Measurements from ENCODE around the gene ATRNL1. TPM values are rescaled to one million over a fixed set of nuclear protein-coding genes. Genes with fewer than 3 reads are reported as not detected.

ATRNL1 gene
- total RNA-seq, 1 donor from 2014 or later, result 15.5 TPM

- Histone ChIP-seq H3K27ac (no peak overlapping the region), H3K27me3 (no peaks in the 10 kb centered on the region), H3K36me3 (no peaks in the 10 kb centered on the region), H3K9me3 (no peaks in the 10 kb centered on the region), H3K4me1 (no peaks in the 10 kb centered on the region), H3K4me3 (no peak overlapping the region)
- intact Hi-C loops (cut with DNase I), result no loop called here
- DNase-seq (ENCODE audit: extremely low spot score in 2 of 2), result no peak
- no peak for TF ChIP-seq POLR2AphosphoS5 (IDR thresholded peaks at IDR 0.05; ENCODE audit: insufficient read depth in 1 of 2, low read depth in 1 of 2)
- TF ChIP-seq, protein P1, sequence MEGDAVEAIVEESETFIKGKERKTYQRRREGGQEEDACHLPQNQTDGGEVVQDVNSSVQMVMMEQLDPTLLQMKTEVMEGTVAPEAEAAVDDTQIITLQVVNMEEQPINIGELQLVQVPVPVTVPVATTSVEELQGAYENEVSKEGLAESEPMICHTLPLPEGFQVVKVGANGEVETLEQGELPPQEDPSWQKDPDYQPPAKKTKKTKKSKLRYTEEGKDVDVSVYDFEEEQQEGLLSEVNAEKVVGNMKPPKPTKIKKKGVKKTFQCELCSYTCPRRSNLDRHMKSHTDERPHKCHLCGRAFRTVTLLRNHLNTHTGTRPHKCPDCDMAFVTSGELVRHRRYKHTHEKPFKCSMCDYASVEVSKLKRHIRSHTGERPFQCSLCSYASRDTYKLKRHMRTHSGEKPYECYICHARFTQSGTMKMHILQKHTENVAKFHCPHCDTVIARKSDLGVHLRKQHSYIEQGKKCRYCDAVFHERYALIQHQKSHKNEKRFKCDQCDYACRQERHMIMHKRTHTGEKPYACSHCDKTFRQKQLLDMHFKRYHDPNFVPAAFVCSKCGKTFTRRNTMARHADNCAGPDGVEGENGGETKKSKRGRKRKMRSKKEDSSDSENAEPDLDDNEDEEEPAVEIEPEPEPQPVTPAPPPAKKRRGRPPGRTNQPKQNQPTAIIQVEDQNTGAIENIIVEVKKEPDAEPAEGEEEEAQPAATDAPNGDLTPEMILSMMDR (IDR thresholded peaks at IDR 0.05), result no peak
- no peak for TF ChIP-seq POLR2A (IDR thresholded peaks at IDR 0.05)
Measured at GRCh38 chr10:115898242-115898641, 805.1 kb downstream of the ATRNL1 start.

GRCh38 chr10:115902596-115902995, 809.4 kb downstream of the ATRNL1 start:
- intact Hi-C loops (cut with DNase I), result no loop called here
- no peak overlapping the region for H3K27ac ChIP-seq
- no peaks in the 10 kb centered on the region for H3K27me3 ChIP-seq
- H3K9me3 ChIP-seq, result no peaks in the 10 kb centered on the region
- no peaks in the 10 kb centered on the region for H3K36me3 ChIP-seq
- TF ChIP-seq POLR2AphosphoS5 (IDR thresholded peaks at IDR 0.05; ENCODE audit: insufficient read depth in 1 of 2, low read depth in 1 of 2) (no peak), POLR2A (IDR thresholded peaks at IDR 0.05) (no peak)
- TF ChIP-seq, protein P1 (IDR thresholded peaks at IDR 0.05), result no peak
- H3K4me3 ChIP-seq, result no peak overlapping the region
- no peaks in the 10 kb centered on the region for H3K4me1 ChIP-seq
- no peak for DNase-seq (ENCODE audit: extremely low spot score in 2 of 2)

DNA sequence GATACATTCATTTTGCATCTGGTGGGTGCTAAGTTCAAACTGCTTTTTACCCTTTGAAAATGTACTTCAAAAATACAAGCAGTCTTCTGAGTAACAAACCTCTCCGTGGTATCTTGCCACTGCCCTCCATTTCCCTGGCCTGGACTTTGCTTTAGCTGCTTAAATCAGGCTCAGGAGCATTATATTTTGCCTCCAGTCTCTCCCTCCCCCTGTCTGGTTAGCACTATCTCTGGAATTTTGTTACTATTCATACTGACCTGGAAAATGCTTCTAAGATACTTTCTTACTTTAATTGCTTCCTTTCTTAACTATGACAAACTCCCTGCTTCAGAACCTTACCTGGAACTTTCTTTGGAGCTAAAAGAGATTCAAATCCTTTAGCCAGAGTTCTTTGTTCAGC, 810.0 kb downstream of the ATRNL1 start:
- H3K4me3 ChIP-seq, result no peak overlapping the region
- H3K27ac ChIP-seq, result no peak overlapping the region
- intact Hi-C loops (cut with DNase I), result no loop called here
- DNase-seq (ENCODE audit: extremely low spot score in 2 of 2), result no peak
- H3K36me3 ChIP-seq, result no peaks in the 10 kb centered on the region
- no peaks in the 10 kb centered on the region for H3K4me1 ChIP-seq
- TF ChIP-seq, protein P1 (IDR thresholded peaks at IDR 0.05), result no peak
- no peak for TF ChIP-seq POLR2AphosphoS5 (IDR thresholded peaks at IDR 0.05; ENCODE audit: insufficient read depth in 1 of 2, low read depth in 1 of 2)
- no peak for TF ChIP-seq POLR2A (IDR thresholded peaks at IDR 0.05)
- H3K27me3 ChIP-seq, result no peaks in the 10 kb centered on the region
- H3K9me3 ChIP-seq, result no peaks in the 10 kb centered on the region

DNA sequence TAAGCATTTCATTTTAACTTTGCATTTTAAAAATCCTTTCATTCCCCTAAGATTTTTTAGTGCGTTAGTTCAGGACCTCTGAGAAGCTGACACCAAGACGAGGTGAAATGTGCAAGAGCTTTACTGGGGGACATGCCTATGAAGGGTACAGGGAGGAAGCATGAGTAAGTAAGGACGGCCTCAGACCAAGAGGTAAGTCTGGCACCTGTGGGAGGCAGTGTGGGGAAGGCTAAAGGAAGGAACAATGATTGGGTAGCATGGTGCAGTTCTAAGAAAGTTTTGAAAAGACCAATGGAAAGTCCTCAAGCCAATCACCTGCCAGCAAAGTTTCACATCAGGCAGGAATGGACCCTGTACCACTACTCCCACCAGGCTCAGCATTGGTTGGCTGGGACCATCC, 810.7 kb downstream of the ATRNL1 start:
- H3K9me3 ChIP-seq, result no peaks in the 10 kb centered on the region
- intact Hi-C loops (cut with DNase I), result no loop called here
- no peak overlapping the region for H3K27ac ChIP-seq
- no peaks in the 10 kb centered on the region for H3K4me1 ChIP-seq
- TF ChIP-seq, protein P1 (IDR thresholded peaks at IDR 0.05), result no peak
- TF ChIP-seq POLR2A (IDR thresholded peaks at IDR 0.05) (no peak), POLR2AphosphoS5 (IDR thresholded peaks at IDR 0.05; ENCODE audit: insufficient read depth in 1 of 2, low read depth in 1 of 2) (no peak)
- H3K27me3 ChIP-seq, result no peaks in the 10 kb centered on the region
- DNase-seq (ENCODE audit: extremely low spot score in 2 of 2), result no peak
- no peak overlapping the region for H3K4me3 ChIP-seq
- no peaks in the 10 kb centered on the region for H3K36me3 ChIP-seq

DNA sequence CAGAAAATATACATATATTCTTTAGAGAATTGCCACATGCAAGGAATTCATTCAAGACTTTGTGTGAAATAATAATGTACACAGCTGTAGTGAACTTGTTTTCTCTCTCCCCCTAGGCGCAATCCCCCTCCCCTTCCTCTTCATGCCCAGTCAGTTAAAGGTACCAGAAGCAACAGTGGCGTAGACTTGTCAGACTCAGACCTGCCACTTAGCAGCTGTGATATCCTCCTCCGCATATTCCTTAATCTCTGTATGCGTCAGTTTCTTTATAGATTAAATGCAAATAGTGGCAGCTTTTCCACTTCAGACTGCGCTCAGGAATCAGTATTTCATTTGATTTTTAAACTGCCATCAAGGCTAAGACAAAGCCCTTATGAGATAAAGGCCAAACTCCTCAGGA, 815.9 kb downstream of the ATRNL1 start:
- no peak for DNase-seq (ENCODE audit: extremely low spot score in 2 of 2)

More for the DNA sequence above, 815.9 kb downstream of the ATRNL1 start:
- intact Hi-C loops (cut with DNase I), result no loop called here
- H3K27ac ChIP-seq, result no peak overlapping the region
- no peaks in the 10 kb centered on the region for H3K36me3 ChIP-seq
- TF ChIP-seq POLR2AphosphoS5 (IDR thresholded peaks at IDR 0.05; ENCODE audit: insufficient read depth in 1 of 2, low read depth in 1 of 2) (no peak), POLR2A (IDR thresholded peaks at IDR 0.05) (no peak)
- TF ChIP-seq, protein P1 (IDR thresholded peaks at IDR 0.05), result no peak
- no peaks in the 10 kb centered on the region for H3K9me3 ChIP-seq
- H3K27me3 ChIP-seq, result no peaks in the 10 kb centered on the region
- no peaks in the 10 kb centered on the region for H3K4me1 ChIP-seq
- no peak overlapping the region for H3K4me3 ChIP-seq
